ENCODE measurements around the gene AKAP6.

AKAP6 gene

GRCh38 chr14:32698831-32699230 lies 369.7 kb downstream of the AKAP6 start:
- Histone ChIP-seq H3K4me2 (no peak overlapping the region), H3K79me2 (ENCODE audit: insufficient read depth, low read depth) (no peaks in the 10 kb centered on the region), H3K4me3 (IDR thresholded peaks at IDR 0.05; ENCODE audit: insufficient read depth, low read depth, low read length) (no peak overlapping the region), H4K20me1 (ENCODE audit: insufficient read depth) (no peaks in the 10 kb centered on the region), H3K36me3 (ENCODE audit: insufficient read depth) (no peaks in the 10 kb centered on the region), H2AFZ (ENCODE audit: low read depth) (no peak overlapping the region), H3K4me1 (ENCODE audit: low read depth, poor library complexity, severe bottlenecking) (peaks cover 65% of the 10 kb centered on the region), H3K27me3 (ENCODE audit: insufficient read depth, low read depth) (no peaks in the 10 kb centered on the region), H3K9ac (no peak overlapping the region), H3K27ac (no peak overlapping the region)
- no peak for TF ChIP-seq CTCF (conservative IDR thresholded peaks at IDR 0.05; ENCODE audit: low read depth, low read length)

- no peak for TF ChIP-seq CTCF (conservative IDR thresholded peaks at IDR 0.05; ENCODE audit: low read depth, low read length)
- no peaks in the 10 kb centered on the region for H3K27me3 ChIP-seq (ENCODE audit: insufficient read depth, low read depth)
Observed at GRCh38 chr14:32701475-32701874, 372.4 kb downstream of the AKAP6 start.

DNA sequence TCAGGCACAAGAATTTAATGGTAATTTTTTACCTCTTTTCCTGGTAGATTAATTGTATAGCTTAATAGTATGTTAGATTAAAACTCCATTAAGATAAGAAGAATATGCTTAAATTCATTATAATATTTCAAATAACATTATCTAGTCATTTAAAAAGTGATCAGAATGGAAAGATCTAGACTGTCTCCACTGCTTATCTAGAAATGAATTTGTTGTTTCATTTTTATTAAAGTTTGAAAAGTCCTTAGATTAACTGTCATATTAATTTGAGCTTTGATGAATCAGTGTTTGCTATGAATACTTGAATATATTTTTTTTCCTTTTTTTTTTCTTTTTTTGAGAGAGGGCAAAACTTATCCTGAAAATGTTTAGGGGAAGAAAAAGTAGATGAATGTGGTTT lies 373.0 kb downstream of the AKAP6 start:
- Histone ChIP-seq H2AFZ (ENCODE audit: low read depth) (no peak overlapping the region), H4K20me1 (ENCODE audit: insufficient read depth) (no peaks in the 10 kb centered on the region), H3K27ac (no peak overlapping the region), H3K4me3 (IDR thresholded peaks at IDR 0.05; ENCODE audit: insufficient read depth, low read depth, low read length) (no peak overlapping the region), H3K79me2 (ENCODE audit: insufficient read depth, low read depth) (no peaks in the 10 kb centered on the region), H3K27me3 (ENCODE audit: insufficient read depth, low read depth) (no peaks in the 10 kb centered on the region), H3K4me2 (no peak overlapping the region), H3K36me3 (ENCODE audit: insufficient read depth) (no peaks in the 10 kb centered on the region), H3K9ac (no peak overlapping the region), H3K4me1 (ENCODE audit: low read depth, poor library complexity, severe bottlenecking) (peaks cover 55% of the 10 kb centered on the region)
- no peak for TF ChIP-seq CTCF (conservative IDR thresholded peaks at IDR 0.05; ENCODE audit: low read depth, low read length)

More at GRCh38 chr14:32701475-32701874, 372.4 kb downstream of the AKAP6 start:
- peaks cover 55% of the 10 kb centered on the region for H3K4me1 ChIP-seq (ENCODE audit: low read depth, poor library complexity, severe bottlenecking)
- H3K36me3 ChIP-seq (ENCODE audit: insufficient read depth): no peaks in the 10 kb centered on the region
- no peaks in the 10 kb centered on the region for H4K20me1 ChIP-seq (ENCODE audit: insufficient read depth)
- no peak overlapping the region for H3K9ac ChIP-seq
- H3K4me3 ChIP-seq (IDR thresholded peaks at IDR 0.05; ENCODE audit: insufficient read depth, low read depth, low read length): no peak overlapping the region
- no peak overlapping the region for H2AFZ ChIP-seq (ENCODE audit: low read depth)
- H3K27ac ChIP-seq: no peak overlapping the region
- H3K4me2 ChIP-seq: no peak overlapping the region
- H3K79me2 ChIP-seq (ENCODE audit: insufficient read depth, low read depth): no peaks in the 10 kb centered on the region

DNA sequence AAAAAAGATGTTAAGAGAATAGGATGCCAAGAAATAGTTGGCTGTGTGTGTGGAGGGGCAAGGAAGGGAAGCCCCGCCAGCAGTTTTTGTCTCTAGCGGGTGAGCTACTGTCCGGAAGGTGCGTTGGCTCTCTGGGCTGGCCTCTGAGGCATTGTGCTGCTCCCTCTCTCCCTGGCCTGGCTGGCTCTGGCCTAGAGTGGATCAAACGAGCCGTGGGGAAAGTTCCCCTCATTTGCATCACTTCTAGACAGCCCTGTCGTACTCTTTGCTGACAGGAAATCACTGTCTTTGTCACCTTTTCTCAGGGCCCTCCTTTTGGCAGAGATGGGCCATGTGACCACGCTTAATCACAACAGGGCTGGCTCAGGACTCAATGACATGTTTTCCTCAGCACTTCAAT lies 373.5 kb downstream of the AKAP6 start:
- no peak overlapping the region for H3K9ac ChIP-seq
- no peak for TF ChIP-seq CTCF (conservative IDR thresholded peaks at IDR 0.05; ENCODE audit: low read depth, low read length)
- H3K4me2 ChIP-seq: no peak overlapping the region
- H4K20me1 ChIP-seq (ENCODE audit: insufficient read depth): no peaks in the 10 kb centered on the region
- H3K36me3 ChIP-seq (ENCODE audit: insufficient read depth): no peaks in the 10 kb centered on the region
- no peak overlapping the region for H2AFZ ChIP-seq (ENCODE audit: low read depth)
- H3K4me3 ChIP-seq (IDR thresholded peaks at IDR 0.05; ENCODE audit: insufficient read depth, low read depth, low read length): no peak overlapping the region
- H3K27me3 ChIP-seq (ENCODE audit: insufficient read depth, low read depth): no peaks in the 10 kb centered on the region
- H3K79me2 ChIP-seq (ENCODE audit: insufficient read depth, low read depth): no peaks in the 10 kb centered on the region
- H3K4me1 ChIP-seq (ENCODE audit: low read depth, poor library complexity, severe bottlenecking): peaks cover 55% of the 10 kb centered on the region
- H3K27ac ChIP-seq: no peak overlapping the region

Data from KMS-11 (cell line).